ENCODE measurements around the gene MBNL3.

- TF ChIP-seq, protein P1, sequence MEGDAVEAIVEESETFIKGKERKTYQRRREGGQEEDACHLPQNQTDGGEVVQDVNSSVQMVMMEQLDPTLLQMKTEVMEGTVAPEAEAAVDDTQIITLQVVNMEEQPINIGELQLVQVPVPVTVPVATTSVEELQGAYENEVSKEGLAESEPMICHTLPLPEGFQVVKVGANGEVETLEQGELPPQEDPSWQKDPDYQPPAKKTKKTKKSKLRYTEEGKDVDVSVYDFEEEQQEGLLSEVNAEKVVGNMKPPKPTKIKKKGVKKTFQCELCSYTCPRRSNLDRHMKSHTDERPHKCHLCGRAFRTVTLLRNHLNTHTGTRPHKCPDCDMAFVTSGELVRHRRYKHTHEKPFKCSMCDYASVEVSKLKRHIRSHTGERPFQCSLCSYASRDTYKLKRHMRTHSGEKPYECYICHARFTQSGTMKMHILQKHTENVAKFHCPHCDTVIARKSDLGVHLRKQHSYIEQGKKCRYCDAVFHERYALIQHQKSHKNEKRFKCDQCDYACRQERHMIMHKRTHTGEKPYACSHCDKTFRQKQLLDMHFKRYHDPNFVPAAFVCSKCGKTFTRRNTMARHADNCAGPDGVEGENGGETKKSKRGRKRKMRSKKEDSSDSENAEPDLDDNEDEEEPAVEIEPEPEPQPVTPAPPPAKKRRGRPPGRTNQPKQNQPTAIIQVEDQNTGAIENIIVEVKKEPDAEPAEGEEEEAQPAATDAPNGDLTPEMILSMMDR (IDR thresholded peaks at IDR 0.05), result no peak
- no peak for TF ChIP-seq EZH2 (IDR thresholded peaks at IDR 0.05)
These were observed 43.9 kb downstream of the MBNL3 start for GRCh38 chrX:132444936-132445335.
